Kidney (tissue), 14 donors: Measurements from ENCODE around the gene SLC9A2. TPM values are rescaled to one million over a fixed set of nuclear protein-coding genes. Genes with fewer than 3 reads are reported as not detected.

Source experiments
- DNase-seq, 5 donors: peaks; one replicate each; pipeline ENCODE4 v3.0.0-alpha.2; 2013 to 2020
- FAIRE-seq: peaks from 2 replicates; lab custom pipeline; 2012; peaks lifted over from hg19 to GRCh38; lab: Jason Lieb, UNC
- H3K27ac ChIP-seq, 2 donors: one replicate each; pipeline ENCODE4 v1.7.0; 2013; ENCODE audit warnings: low read depth in 2 of 2, low read length in 2 of 2, inconsistent platforms in 1 of 2
- H3K27me3 ChIP-seq: one replicate; pipeline ENCODE4 v1.7.1; 2013; ENCODE audit warnings: low read length, inconsistent platforms; ENCODE audit not compliant: control insufficient read depth, insufficient read depth
- H3K36me3 ChIP-seq, 3 donors: one replicate each; pipeline versions ENCODE4 v1.7.0 to v1.7.1; 2013; ENCODE audit warnings: low read length in 3 of 3, control low read depth in 1 of 3, inconsistent platforms in 1 of 3; ENCODE audit not compliant: insufficient read depth in 3 of 3, control insufficient read depth in 2 of 3
- H3K4me1 ChIP-seq, 3 donors: one replicate each; pipeline versions ENCODE4 v1.7.0 to v1.7.1; 2013; ENCODE audit warnings: low read length in 3 of 3, inconsistent platforms in 1 of 3, low read depth in 1 of 3; ENCODE audit not compliant: control insufficient read depth in 2 of 3, insufficient read depth in 2 of 3
- H3K4me3 ChIP-seq, 3 donors: one replicate each; pipeline versions ENCODE4 v1.7.0 to v1.8.1; 2013; ENCODE audit warnings: low read length in 3 of 3, control low read depth in 1 of 3, inconsistent platforms in 1 of 3
- H3K9ac ChIP-seq, 3 donors: one replicate each; pipeline versions ENCODE4 v1.7.0 to v1.7.1; 2013; ENCODE audit warnings: low read length in 3 of 3, control low read depth in 1 of 3, inconsistent platforms in 1 of 3
- H3K9me3 ChIP-seq, 3 donors: one replicate each; pipeline versions ENCODE4 v1.7.0 to v1.7.1; 2013; ENCODE audit warnings: low read length in 3 of 3, control low read depth in 1 of 3, inconsistent platforms in 1 of 3; ENCODE audit not compliant: control insufficient read depth in 2 of 3, insufficient read depth in 1 of 3
- CTCF ChIP-seq: IDR thresholded peaks from 3 replicates; pipeline ENCODE4 v1.5.1; 2012; ENCODE audit warnings: mild to moderate bottlenecking, moderate library complexity, borderline replicate concordance; ENCODE audit not compliant: insufficient read depth; ENCODE audit errors: extremely low read depth
- intact Hi-C: fragments of 100-400 bp; cut with DNase I; formaldehyde crosslinking; loops from one replicate; pipeline ENCODE4 v1.11.1; 2022
- polyA plus RNA-seq: library from polyadenylated mRNA; stranded (reverse); fragments of 350-450 nt; fragmentation: Illumina TruSeq; extraction: RNeasy Lipid Tissue Mini Kit (QIAGEN cat#74804); gene quantifications from one replicate; pipeline ENCODE4 v1.2.3, GENCODE V29; 2014; ENCODE audit warnings: low read depth, low replicate concordance; ENCODE audit not compliant: insufficient read depth
- total RNA-seq: library from RNA; stranded (reverse); fragmentation: NEBNext Ultra II Directional; extraction: Animal tissue kit (Norgen Biotek cat#: 25700); gene quantifications from one replicate; pipeline ENCODE4 v1.2.1, GENCODE V29; 2021
- donor health status: control.
- donor health status: control.
- donor health status: control.
- donor health status: control.
- donor health status: control.
- donor health status: DM: yes; HTN: yes; CAD: no.
- donor health status: Normal renal cell carcinoma (clear cell type).

The SLC9A2 gene
- total and polyA plus RNA-seq, 2 donors from 2014 or later, result 5.6 to 5.9 TPM

GRCh38 chr2:102690012-102690411, 70.7 kb downstream of the SLC9A2 start:
- Histone ChIP-seq H3K27ac (no peak overlapping the region), H3K9ac (no peak overlapping the region), H3K9me3 (no peaks in the 10 kb centered on the region), H3K36me3 (no peaks in the 10 kb centered on the region), H3K4me1 (no peaks in the 10 kb centered on the region), H3K27me3 (no peaks in the 10 kb centered on the region), H3K4me3 (no peak overlapping the region)
- no peak for DNase-seq
- no peak for TF ChIP-seq CTCF
- no peak for FAIRE-seq
- intact Hi-C loops, result no loop called here

- no peak for TF ChIP-seq CTCF
- Histone ChIP-seq H3K9me3 (no peaks in the 10 kb centered on the region), H3K4me1 (no peaks in the 10 kb centered on the region), H3K4me3 (no peak overlapping the region), H3K27me3 (no peaks in the 10 kb centered on the region), H3K36me3 (no peaks in the 10 kb centered on the region), H3K27ac (no peak overlapping the region), H3K9ac (no peak overlapping the region)
- FAIRE-seq (no peak), DNase-seq (no peak)
- intact Hi-C loops, result no loop called here
Observed at GRCh38 chr2:102696463-102696862, 77.1 kb downstream of the SLC9A2 start.

GRCh38 chr2:102698369-102699111, 79.2 kb downstream of the SLC9A2 start:
- Histone ChIP-seq H3K9ac (no peak overlapping the region), H3K27me3 (no peaks in the 10 kb centered on the region), H3K27ac (no peak overlapping the region), H3K4me1 (no peaks in the 10 kb centered on the region), H3K9me3 (no peaks in the 10 kb centered on the region), H3K4me3 (no peak overlapping the region), H3K36me3 (no peaks in the 10 kb centered on the region)
- intact Hi-C loops, result no loop called here
- DNase-seq, result peak in 1 of 5 donors; percentile 75
- no peak for TF ChIP-seq CTCF
- FAIRE-seq, result no peak
